Myocyte (in vitro differentiated cells): ENCODE data around the gene SIK3. TPM values are rescaled to one million over a fixed set of nuclear protein-coding genes. Genes with fewer than 3 reads are reported as not detected.
A peak's percentile ranks its signal among the peaks of the same experiment; 100 is the strongest.
"Not testable (repeated sequence)": the region's sequence is repeated elsewhere in the genome, so short reads cannot be mapped to it uniquely, and the experiment has no call there.

Source experiments
- DNase-seq: peaks from one replicate; pipeline ENCODE4 v3.0.0-alpha.2; 2012; ENCODE audit warnings: low read depth
- total RNA-seq: library from RNA; depleted of rRNA; stranded (reverse); fragments of >200 nt; gene quantifications from 2 replicates; pipeline ENCODE4 v1.2.3, GENCODE V29; 2014

SIK3 gene
- total RNA-seq, 1 donor from 2014 or later = 19.7 TPM

DNA sequence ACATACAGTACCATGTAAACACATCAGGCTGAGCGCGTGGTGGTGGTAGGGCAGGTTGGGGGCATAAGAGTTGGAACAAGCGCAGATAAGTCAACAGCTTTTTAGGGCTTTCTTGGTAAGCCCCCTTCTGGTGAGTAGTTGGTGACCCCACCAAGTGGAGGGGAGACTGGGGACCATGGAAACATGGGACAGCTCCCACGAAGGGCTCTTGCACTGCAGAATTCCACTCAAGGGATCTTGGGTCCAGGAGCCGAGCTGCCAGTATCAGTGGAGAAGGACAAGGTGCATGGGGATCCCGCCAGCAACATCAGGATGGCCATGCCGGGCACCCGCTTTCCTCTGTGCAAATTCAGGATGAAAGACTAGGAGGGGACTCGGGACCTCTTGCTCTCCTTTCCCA, 254.6 kb downstream of the SIK3 start:
- DNase-seq = no peak

DNA sequence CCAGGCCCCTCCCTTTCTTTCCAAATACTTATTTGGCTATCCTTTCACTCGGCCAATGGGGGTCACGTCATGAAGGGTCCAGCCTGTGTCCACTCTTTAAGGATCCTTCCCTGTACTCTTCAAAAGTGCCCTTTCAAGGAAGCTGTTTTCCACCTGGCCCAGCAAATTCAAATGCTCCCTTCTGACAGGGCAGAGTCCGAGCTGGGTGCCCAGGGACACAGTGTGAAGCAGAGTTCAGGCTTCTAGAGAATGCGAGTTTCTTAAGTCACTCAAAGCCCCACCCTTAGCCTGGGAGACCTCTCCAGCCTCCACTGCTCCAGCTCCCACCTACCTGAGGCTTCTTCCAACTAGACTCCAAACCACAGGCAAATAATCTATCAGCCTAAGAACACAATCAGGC, 255.3 kb downstream of the SIK3 start:
- DNase-seq = no peak

DNA sequence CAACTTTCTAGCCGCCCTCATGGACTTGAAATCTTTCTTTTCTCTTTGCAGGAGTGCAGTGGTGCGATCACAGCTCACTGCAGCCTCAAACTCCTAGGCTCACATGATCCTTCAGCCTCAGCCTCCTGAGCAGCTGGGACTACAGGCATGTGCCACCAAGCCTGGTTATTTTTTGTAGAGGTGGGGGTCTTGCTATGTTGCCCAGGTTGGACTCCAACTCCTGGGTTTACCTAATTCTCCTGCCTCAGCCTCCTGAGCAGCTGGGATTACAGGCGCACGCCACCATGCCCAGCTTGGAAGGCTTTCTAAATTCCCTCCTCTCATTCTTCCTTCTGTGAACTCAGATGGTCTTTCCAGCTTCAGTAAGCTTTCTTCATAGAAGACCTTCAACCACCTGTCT, 256.1 kb downstream of the SIK3 start:
- DNase-seq = no peak

GRCh38 chr11:116840746-116841296, 257.4 kb downstream of the SIK3 start:
- DNase-seq = no peak

DNA sequence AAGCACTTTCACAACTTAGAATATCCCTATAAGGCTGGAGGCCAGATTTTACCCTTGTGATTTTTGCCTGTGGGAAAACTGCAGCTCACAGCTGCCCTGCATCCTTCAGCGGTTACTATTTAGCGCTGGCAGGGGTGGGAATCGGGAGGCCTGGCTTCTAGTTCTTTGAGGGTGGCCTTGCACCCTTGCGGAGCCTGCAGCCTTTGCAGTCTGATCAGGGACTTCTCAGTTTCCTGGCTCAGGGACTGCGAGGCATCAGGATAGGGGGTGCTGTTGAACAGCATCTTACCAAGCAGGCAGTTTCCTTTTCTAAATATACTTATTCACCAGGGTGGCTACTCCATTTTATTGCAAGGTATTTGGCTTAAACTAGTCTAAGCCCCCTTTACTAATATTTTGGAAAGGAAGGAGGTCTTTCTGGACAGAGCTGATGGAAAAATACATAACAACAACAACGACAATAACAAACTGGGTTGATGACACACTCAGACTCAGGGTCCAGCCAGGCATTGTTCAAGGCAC, 257.9 kb downstream of the SIK3 start:
- DNase-seq = peak; percentile 47

- DNase-seq = no peak
Measured at GRCh38 chr11:116838321-116839084, 259.7 kb downstream of the SIK3 start.

DNA sequence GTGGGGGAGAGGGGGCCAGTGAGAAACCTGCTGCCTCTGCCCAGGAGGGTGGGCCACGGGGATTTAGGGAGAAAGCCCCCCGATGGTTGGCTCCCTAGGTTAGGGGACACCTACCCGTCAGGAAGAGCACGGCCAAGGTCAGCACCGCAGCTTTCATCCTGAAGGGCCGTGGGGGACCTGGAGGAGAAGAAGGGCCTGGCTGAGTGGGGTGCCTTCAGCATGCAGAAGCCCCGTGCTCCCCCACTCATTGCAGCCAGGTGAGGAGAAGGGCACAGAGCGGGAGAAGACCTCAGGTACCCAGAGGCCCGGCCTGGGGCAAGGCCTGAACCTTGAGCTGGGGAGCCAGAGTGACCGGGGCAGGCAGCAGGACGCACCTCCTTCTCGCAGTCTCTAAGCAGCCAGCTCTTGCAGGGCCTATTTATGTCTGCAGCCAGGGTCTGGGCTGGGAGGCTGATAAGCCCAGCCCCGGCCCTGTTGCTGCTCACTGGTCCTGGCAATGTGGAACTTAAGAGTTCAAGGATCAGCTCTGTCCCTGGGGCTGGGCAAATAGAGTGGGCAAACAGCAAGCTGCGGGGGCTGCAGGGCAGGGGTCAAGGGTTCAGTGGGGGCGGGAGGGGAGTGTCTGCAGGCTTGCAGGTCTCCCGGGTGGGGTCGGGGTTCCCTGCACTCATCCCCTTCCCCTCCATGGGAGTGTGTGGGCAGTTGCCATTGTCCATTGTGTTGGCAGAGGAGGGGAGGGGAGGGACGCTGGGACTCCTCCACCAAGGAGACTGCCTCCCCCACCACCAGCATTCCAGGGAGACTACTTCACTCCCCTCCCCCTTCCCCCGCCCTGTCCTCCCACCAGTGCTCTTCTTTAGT, 260.8 kb downstream of the SIK3 start, which contains the start of gene APOA1:
APOA1 (minus strand) TSS at position 392 of the 861 bp plus-strand sequence; CDS start at position 157, 235 bp downstream.
- no peak for DNase-seq

GRCh38 chr11:116836632-116836991, 261.6 kb downstream of the SIK3 start:
- DNase-seq = no peak

DNA sequence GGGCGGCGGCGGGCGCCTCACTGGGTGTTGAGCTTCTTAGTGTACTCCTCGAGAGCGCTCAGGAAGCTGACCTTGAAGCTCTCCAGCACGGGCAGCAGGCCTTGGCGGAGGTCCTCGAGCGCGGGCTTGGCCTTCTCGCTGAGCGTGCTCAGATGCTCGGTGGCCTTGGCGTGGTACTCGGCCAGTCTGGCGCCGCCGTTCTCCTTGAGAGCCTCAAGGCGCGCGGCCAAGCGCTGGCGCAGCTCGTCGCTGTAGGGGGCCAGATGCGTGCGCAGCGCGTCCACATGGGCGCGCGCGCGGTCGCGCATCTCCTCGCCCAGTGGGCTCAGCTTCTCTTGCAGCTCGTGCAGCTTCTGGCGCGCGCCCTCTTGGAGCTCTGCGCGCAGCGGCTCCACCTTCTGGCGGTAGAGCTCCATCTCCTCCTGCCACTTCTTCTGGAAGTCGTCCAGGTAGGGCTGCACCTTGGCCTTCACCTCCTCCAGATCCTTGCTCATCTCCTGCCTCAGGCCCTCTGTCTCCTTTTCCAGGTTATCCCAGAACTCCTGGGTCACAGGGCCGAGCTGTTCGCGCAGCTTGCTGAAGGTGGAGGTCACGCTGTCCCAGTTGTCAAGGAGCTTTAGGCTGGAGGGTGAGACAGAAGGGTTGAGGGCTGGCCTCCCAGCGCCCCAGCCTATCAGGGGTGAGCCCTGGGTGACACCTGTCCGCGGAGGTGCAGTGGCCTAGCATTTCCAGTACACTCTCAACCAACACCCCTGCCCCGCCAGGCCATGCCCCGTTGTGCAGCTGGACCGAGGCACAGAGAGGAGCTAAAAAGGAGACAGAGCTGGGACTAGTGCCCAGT, 262.2 kb downstream of the SIK3 start:
- DNase-seq = peak; percentile 72

DNA sequence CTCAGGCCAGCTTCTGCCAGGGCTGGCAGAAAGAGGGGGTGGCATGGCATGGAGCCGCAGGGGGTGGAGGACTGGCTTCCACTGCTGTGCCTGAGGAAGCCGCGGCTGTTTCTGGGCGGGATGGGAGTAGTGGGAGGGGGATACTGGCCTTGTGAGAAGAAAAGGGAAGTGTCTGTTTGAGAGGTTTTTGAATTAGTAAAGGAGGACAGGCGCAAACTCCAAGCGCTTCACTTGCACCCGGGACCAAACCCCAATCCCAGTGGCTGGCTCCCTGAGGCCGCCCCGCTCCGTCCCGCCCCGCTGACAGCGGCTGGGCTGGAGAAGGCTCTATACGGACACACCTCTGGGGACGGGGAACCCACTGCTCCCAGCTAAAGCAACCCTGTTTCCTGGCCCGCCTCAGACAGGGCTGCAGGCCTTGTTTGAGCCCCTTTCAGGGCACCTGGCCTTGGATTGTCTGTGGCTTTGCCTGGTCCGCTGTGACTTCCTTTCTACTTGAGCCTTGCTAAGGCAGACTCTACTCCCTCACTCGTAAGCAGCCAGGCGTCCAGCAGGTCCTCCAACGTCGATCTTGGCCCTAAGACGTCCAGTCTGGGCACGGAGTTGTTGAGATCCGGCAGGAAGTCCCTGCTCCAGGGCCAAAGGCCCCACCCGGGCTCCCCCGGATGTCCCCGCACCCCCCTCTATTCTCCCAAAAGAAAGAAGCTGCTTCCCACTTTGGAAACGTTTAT, 263.0 kb downstream of the SIK3 start:
- DNase-seq = no peak

- DNase-seq = not testable (repeated sequence)
Measured at GRCh38 chr11:116834535-116835041, 263.6 kb downstream of the SIK3 start.

DNA sequence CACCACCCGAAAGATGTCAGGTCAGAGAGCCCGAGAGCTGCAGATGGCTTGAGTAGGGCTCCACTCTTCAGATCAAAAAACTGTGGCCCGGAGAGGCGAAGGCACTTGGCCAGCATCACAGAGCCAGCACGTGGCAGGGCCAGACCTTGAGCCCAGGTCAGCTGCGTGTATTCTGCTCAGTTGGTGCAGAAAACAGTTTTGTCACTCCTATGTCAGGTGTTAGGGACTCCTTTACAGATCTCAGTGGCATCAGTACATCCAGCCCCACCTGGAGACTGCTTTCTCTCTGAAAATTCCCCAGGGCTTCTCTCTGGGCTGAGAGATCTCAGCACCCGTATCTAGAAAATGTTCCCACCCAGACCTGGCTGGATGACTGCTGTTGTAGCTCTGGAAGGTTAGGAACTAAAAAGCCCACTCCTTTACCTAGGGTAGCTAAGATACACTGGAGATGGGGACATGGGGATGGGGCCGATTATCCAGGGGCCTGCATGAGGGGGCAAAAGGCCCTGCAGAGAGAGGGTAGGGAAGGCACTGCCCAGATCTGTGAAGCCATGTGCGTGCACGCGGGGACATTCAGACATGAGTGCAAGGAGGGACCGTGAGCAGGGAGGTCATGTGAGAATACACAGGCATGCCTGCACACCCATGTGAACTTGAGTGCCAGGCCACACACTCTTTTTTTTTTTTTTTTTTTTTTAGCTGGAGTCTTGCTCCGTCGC, 264.3 kb downstream of the SIK3 start:
- no peak for DNase-seq

GRCh38 chr11:116833491-116833815, 264.8 kb downstream of the SIK3 start:
- DNase-seq = no peak

- no peak for DNase-seq
Measured at GRCh38 chr11:116832350-116833290, 265.6 kb downstream of the SIK3 start.

GRCh38 chr11:116831790-116832349, 266.4 kb downstream of the SIK3 start:
- DNase-seq = no peak

- DNase-seq = no peak
Measured at GRCh38 chr11:116830184-116830912, 267.9 kb downstream of the SIK3 start.

GRCh38 chr11:116829525-116830183, 268.6 kb downstream of the SIK3 start, which contains the start of gene APOC3:
Gene APOC3 (plus strand): TSS chr11:116829907. CDS start chr11:116830583, 676 bp downstream.
- DNase-seq = no peak
